Activated CD4-positive, CD25-positive, alpha-beta regulatory T cell treated with anti-CD3 and anti-CD28 coated beads, Interleukin-2, amount 50 U/mL, for 24 hours (primary cell): ENCODE measurements around the gene ACLY.

Experiments used
- ATAC-seq, 2 donors: fragments of 150-1000 bp; cut with Tn5 transposase; one replicate each; pipeline ENCODE4 v1.10.0; 2021; ENCODE audit warnings: mild to moderate bottlenecking in 1 of 2, moderate library complexity in 1 of 2

Gene ACLY

DNA sequence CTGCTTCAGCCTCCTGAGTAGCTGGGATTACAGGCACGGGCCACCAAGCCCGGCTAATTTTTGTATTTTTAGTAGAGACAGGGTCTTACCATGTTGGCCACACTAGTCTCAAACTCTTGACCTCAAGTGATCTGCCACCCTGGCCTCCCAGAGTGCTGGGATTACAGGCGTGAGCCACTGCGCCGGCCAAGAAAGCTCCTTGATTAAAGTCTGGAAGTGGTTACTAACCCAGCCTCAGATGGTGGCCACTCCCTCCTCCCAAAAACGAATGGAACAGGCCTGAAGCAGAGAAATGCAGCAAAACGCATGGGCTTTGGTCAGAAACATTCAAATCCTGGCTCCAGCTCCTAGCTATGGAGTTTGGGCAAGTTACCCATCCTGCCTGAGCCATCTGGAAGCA, 94.7 kb downstream of the ACLY start:
- ATAC-seq = no peak

DNA sequence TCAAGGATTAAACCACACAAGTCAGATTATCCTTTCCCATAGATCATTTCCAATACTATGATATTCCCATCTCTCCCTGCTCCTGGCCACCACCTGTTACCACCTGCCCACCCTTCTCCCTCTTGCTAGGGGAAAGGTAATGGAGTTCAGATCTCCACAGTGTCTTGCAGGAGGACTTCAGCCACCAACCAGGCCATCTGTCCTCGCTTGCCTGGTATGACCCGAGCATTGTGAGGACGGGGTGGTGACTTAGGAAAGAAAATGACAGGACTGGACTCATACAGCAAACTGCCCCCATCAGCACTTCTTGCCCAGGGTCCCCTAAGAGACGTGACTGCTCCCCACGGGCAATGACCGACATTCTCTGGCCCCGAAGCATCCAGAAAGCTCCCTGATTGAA, 95.2 kb downstream of the ACLY start:
- ATAC-seq = no peak

DNA sequence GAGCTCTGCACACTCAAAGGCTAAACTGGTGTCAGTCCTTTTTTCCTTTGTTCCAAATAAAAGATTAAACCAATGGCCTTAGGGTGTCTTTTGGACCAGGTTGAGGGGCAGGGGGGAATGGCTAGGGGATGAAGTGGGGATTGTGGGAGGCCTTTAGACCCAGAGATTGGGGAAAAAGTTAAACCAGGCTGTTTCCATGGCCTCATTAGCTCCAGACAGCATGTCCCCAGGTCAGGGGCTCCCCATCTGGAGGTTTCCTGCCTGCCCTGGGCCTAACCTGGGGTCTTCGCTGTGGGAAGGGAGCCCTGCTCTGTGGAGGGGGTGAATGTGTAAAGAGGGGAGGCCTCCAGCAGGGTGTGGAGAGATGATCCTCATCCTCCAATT, 95.6 kb downstream of the ACLY start:
- no peak for ATAC-seq

GRCh38 chr17:41822216-41823140, 96.3 kb downstream of the ACLY start:
- ATAC-seq = no peak

- ATAC-seq = no peak
Measured at GRCh38 chr17:41821776-41822175, 97.0 kb downstream of the ACLY start.

GRCh38 chr17:41818024-41818423, 100.7 kb downstream of the ACLY start:
- no peak for ATAC-seq
